Measurements from ENCODE around the gene GCNT1. TPM values are rescaled to one million over a fixed set of nuclear protein-coding genes. Genes with fewer than 3 reads are reported as not detected.

The GCNT1 gene
- total RNA-seq, 2 donors from 2014 or later: 70.6 to 76.1 TPM

DNA sequence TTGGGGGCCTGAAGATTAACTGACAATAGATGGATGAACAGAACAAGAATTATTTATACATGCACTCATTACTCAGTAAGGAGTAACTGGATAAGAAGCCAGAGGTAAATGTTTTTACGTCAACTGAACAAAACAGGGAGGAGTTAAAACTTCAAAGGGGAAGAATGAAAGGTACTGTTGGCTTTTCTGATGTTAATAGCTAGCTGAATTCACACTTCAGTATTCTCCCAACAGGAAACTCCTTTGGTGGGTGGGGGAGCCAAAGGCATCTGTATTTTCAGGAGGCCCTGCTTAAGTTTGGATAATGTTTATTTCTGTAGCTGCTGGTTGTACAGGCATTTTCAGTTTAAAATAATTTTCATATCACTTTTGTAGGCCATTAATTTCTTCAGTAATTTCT is 41.6 kb upstream of the GCNT1 start:
- H3K9ac ChIP-seq (ENCODE audit: extremely low read depth, low read length, poor library complexity, severe bottlenecking): no peak overlapping the region
- peak; percentile 56 for DNase-seq
- peaks cover 2% of the 10 kb centered on the region for H3K9me3 Mint-ChIP-seq
- H3K27me3 Mint-ChIP-seq (ENCODE audit: insufficient read depth): no peaks in the 10 kb centered on the region
- no peaks in the 10 kb centered on the region for H3K27me3 ChIP-seq (ENCODE audit: control insufficient read depth, insufficient read depth, low read length, poor library complexity, severe bottlenecking)
- H3K27ac ChIP-seq (ENCODE audit: low read depth, low read length): no peak overlapping the region
- no peaks in the 10 kb centered on the region for H3K36me3 Mint-ChIP-seq (ENCODE audit: low read depth)
- H3K4me3 Mint-ChIP-seq: no peak overlapping the region
- no peak overlapping the region for H3K27ac Mint-ChIP-seq
- TF ChIP-seq, protein P1, sequence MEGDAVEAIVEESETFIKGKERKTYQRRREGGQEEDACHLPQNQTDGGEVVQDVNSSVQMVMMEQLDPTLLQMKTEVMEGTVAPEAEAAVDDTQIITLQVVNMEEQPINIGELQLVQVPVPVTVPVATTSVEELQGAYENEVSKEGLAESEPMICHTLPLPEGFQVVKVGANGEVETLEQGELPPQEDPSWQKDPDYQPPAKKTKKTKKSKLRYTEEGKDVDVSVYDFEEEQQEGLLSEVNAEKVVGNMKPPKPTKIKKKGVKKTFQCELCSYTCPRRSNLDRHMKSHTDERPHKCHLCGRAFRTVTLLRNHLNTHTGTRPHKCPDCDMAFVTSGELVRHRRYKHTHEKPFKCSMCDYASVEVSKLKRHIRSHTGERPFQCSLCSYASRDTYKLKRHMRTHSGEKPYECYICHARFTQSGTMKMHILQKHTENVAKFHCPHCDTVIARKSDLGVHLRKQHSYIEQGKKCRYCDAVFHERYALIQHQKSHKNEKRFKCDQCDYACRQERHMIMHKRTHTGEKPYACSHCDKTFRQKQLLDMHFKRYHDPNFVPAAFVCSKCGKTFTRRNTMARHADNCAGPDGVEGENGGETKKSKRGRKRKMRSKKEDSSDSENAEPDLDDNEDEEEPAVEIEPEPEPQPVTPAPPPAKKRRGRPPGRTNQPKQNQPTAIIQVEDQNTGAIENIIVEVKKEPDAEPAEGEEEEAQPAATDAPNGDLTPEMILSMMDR (conservative IDR thresholded peaks at IDR 0.05): no peak
- H3K4me3 ChIP-seq (ENCODE audit: low read length): no peak overlapping the region
- peaks cover 11% of the 10 kb centered on the region for H3K9me3 ChIP-seq (ENCODE audit: control insufficient read depth, low read length)
- H3K36me3 ChIP-seq (ENCODE audit: control insufficient read depth, insufficient read depth, low read length): no peaks in the 10 kb centered on the region
- 0% methylated on average over 1 of the region's 1 CpG; no CpG with 5 or more reads in 1 of the 2 experiments for WGBS, 2 experiments (ENCODE audit: insufficient coverage in 1 of 2, insufficient read length in 1 of 2)
- H3K4me1 Mint-ChIP-seq: peaks cover 8% of the 10 kb centered on the region
- no peaks in the 10 kb centered on the region for H3K4me1 ChIP-seq (ENCODE audit: control insufficient read depth, insufficient read depth, low read length)

DNA sequence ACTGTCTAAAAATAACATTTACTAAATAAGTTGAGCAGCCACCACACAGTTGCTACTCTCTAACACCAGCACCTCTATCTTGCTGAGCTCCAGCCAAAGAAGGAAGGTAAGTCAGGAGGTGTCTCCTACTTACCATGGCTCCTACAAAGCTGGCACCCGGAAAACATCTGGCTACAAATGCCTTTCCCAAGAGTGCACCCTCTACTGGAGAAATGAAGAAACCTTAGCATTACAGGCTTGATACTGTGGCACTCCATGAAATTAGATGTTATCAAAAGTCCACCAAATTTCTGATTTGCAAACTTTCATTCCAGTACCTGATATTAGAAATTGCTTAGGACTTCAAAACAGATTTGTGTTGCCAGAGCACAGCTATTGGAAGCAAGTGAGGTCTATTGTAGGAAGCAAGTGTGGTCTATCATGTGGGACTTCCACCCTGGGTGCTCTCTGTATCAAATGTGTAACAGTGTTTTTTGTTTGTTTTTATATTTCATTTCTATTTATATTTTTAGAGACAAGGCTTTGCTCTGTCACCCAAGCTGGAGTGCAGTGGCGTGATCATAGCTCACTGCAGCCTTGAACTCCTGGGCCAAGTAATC is 39.1 kb upstream of the GCNT1 start:
- H3K27me3 Mint-ChIP-seq (ENCODE audit: insufficient read depth): no peaks in the 10 kb centered on the region
- Histone ChIP-seq H3K9ac (ENCODE audit: extremely low read depth, low read length, poor library complexity, severe bottlenecking) (no peak overlapping the region), H3K36me3 (ENCODE audit: control insufficient read depth, insufficient read depth, low read length) (no peaks in the 10 kb centered on the region), H3K27ac (ENCODE audit: low read depth, low read length) (no peak overlapping the region), H3K9me3 (ENCODE audit: control insufficient read depth, low read length) (no peaks in the 10 kb centered on the region), H3K27me3 (ENCODE audit: control insufficient read depth, insufficient read depth, low read length, poor library complexity, severe bottlenecking) (no peaks in the 10 kb centered on the region), H3K4me1 (ENCODE audit: control insufficient read depth, insufficient read depth, low read length) (no peaks in the 10 kb centered on the region), H3K4me3 (ENCODE audit: low read length) (no peak overlapping the region)
- no peak overlapping the region for H3K27ac Mint-ChIP-seq
- TF ChIP-seq, protein P1 (conservative IDR thresholded peaks at IDR 0.05): peak; percentile 81
- peaks cover 2% of the 10 kb centered on the region for H3K9me3 Mint-ChIP-seq
- H3K4me3 Mint-ChIP-seq: no peak overlapping the region
- no peak for DNase-seq
- H3K4me1 Mint-ChIP-seq: peaks cover 11% of the 10 kb centered on the region
- 95 to 100% methylated on average over 2 of the region's 2 CpGs for WGBS, 2 experiments (ENCODE audit: insufficient coverage in 1 of 2, insufficient read length in 1 of 2)
- H3K36me3 Mint-ChIP-seq (ENCODE audit: low read depth): no peaks in the 10 kb centered on the region

DNA sequence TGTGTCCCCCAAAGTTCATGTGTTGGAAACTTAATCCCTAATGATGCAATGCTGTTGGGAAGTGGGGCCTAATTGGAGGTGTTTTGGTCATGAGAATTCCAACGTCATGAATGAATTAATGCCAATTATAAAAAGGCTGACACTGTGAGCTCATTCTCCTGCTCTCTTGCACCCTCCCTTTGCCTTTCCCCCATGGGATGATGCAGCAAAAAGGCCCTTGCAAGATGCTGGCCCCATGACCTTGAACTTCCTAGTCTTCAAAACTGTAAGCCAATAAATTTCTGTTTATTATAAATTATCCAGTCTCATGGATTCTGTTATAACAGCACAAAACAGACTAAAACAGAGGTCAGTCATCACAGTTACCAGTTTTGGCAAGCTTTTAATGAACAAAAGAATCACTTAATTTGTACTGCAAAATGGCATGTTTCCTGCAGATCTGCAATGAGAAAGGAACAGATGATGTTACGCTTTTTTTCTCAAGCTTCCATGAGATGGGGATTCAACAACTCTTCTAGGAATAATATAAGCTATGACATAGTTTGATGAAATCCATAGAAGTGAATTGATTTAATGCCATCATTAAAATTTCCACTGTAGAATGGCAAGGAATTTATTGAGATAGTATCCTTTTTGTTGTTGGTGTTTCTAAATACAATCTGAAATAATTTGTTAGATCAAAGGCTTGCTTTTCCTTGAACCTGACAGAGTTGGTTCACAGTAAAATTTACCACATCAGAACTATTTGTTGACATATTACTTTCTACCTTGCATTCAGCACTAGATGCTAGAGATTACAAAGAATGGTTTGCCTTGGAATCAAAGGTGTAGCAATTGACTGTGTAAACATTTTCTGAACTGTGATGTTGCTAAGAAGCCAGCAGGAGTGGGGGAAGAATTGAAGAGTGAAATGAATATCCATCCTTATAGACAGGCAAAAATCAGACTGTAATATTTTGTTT is 35.5 kb upstream of the GCNT1 start:
- H3K36me3 ChIP-seq (ENCODE audit: control insufficient read depth, insufficient read depth, low read length): no peaks in the 10 kb centered on the region
- H3K9me3 ChIP-seq (ENCODE audit: control insufficient read depth, low read length): no peaks in the 10 kb centered on the region
- no peak for DNase-seq
- Mint-ChIP-seq H3K4me3 (no peak overlapping the region), H3K4me1 (peaks cover 3% of the 10 kb centered on the region), H3K27ac (no peak overlapping the region), H3K36me3 (ENCODE audit: low read depth) (no peaks in the 10 kb centered on the region), H3K27me3 (ENCODE audit: insufficient read depth) (no peaks in the 10 kb centered on the region), H3K9me3 (no peaks in the 10 kb centered on the region)
- H3K9ac ChIP-seq (ENCODE audit: extremely low read depth, low read length, poor library complexity, severe bottlenecking): no peak overlapping the region
- H3K4me3 ChIP-seq (ENCODE audit: low read length): no peak overlapping the region
- TF ChIP-seq, protein P1 (conservative IDR thresholded peaks at IDR 0.05): no peak
- no peaks in the 10 kb centered on the region for H3K4me1 ChIP-seq (ENCODE audit: control insufficient read depth, insufficient read depth, low read length)
- no peak overlapping the region for H3K27ac ChIP-seq (ENCODE audit: low read depth, low read length)
- 50 to 80% methylated on average over 1 to 2 of the region's 2 CpGs for WGBS, 2 experiments (ENCODE audit: insufficient coverage in 1 of 2, insufficient read length in 1 of 2)
- no peaks in the 10 kb centered on the region for H3K27me3 ChIP-seq (ENCODE audit: control insufficient read depth, insufficient read depth, low read length, poor library complexity, severe bottlenecking)
